ENCODE data around the gene KRTAP10-12. TPM values are rescaled to one million over a fixed set of nuclear protein-coding genes. Genes with fewer than 3 reads are reported as not detected.

The KRTAP10-12 gene
- total RNA-seq, 2 donors from 2014 or later = not detected

DNA sequence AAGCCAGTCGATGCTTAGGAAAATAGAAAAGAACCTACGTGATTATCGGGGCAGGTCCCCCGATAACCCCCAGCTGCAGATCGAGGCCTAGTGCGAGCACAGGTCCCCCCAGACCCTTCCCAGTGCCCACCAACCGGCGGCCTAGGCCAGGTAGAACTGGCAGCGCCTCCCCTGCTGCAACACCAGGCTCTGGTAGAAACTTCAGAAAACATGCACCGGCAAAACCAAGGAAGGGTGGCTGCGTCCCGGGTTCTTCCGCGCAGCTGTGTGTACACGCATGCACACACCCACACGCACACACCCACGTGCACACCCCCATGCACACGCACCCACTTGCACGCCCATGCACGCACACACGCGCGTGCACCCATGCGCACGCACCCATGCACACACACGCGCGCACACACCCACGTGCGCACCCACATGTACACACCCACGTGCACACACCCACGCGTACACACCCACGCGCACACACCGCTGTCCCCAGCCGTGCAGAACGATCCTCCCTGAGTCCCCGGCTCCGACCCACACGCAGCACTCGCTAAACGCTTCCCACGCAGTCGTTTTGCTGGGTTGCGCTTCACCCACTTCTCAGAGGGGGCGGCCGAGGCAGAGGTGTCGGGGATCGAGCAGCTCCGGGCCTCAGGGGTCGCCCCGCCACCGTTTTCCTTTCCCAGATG lies 9.2 kb downstream of the KRTAP10-12 start:
- TF ChIP-seq, protein P1, sequence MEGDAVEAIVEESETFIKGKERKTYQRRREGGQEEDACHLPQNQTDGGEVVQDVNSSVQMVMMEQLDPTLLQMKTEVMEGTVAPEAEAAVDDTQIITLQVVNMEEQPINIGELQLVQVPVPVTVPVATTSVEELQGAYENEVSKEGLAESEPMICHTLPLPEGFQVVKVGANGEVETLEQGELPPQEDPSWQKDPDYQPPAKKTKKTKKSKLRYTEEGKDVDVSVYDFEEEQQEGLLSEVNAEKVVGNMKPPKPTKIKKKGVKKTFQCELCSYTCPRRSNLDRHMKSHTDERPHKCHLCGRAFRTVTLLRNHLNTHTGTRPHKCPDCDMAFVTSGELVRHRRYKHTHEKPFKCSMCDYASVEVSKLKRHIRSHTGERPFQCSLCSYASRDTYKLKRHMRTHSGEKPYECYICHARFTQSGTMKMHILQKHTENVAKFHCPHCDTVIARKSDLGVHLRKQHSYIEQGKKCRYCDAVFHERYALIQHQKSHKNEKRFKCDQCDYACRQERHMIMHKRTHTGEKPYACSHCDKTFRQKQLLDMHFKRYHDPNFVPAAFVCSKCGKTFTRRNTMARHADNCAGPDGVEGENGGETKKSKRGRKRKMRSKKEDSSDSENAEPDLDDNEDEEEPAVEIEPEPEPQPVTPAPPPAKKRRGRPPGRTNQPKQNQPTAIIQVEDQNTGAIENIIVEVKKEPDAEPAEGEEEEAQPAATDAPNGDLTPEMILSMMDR (IDR thresholded peaks at IDR 0.05) = no peak
- Histone ChIP-seq H3K27me3 (peaks cover 54% of the 10 kb centered on the region), H3K9me3 (no peaks in the 10 kb centered on the region), H3K4me1 (no peaks in the 10 kb centered on the region), H3K9ac (ENCODE audit: low read depth in 2 of 2, low read length in 2 of 2) (no peak overlapping the region), H3K36me3 (no peaks in the 10 kb centered on the region), H3K4me3 (no peak overlapping the region), H3K27ac (no peak overlapping the region)
- intact Hi-C loops (cut with DNase I) = no loop called here
- DNase-seq = peak; percentile 9

- Histone ChIP-seq H3K27me3 (peaks cover 62% of the 10 kb centered on the region), H3K4me1 (no peaks in the 10 kb centered on the region), H3K36me3 (no peaks in the 10 kb centered on the region), H3K27ac (no peak overlapping the region), H3K9ac (ENCODE audit: low read depth in 2 of 2, low read length in 2 of 2) (no peak overlapping the region), H3K9me3 (no peaks in the 10 kb centered on the region), H3K4me3 (no peak overlapping the region)
- TF ChIP-seq, protein P1 (IDR thresholded peaks at IDR 0.05) = no peak
- peak; percentile 4 for DNase-seq
- intact Hi-C loops (cut with DNase I) = no loop called here
Measured at GRCh38 chr21:44706706-44707581, 10.0 kb downstream of the KRTAP10-12 start.

DNA sequence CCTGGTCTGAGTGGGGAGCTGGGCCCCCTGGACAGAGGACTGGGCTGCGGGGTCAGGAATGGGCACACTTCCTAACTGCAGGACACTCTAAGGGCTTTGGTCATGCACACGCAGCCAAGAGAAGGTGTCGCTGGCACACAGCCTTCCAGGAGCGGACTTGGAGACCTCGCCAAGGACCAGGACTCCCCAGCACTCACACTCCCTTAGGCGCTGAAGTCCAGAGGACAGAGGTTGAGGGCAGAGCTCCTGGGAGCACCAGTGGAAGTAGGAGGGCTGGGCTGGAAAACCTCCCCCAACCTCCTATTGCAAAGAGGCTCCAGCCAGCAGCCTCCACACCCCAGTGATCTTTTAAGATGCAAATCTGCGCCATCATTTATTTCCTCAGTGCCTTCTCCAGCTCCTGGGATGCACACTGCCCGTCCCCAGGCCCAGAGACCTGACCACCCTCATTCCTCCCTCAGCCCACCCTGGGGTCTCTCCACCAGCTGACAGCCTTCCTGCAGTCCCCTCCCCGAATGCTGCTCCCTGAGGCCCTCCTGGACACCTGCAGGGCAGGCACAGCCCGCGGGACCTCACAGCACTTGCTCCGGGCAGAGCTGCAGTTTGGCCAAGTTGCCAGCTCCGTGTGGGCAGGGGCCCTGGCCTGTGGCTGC lies 11.4 kb downstream of the KRTAP10-12 start:
- Histone ChIP-seq H3K9me3 (no peaks in the 10 kb centered on the region), H3K9ac (ENCODE audit: low read depth in 2 of 2, low read length in 2 of 2) (no peak overlapping the region), H3K36me3 (no peaks in the 10 kb centered on the region), H3K27me3 (peaks cover 71% of the 10 kb centered on the region), H3K27ac (no peak overlapping the region), H3K4me3 (no peak overlapping the region), H3K4me1 (no peaks in the 10 kb centered on the region)
- TF ChIP-seq, protein P1 (IDR thresholded peaks at IDR 0.05) = no peak
- intact Hi-C loops (cut with DNase I) = no loop called here
- DNase-seq = peak; percentile 13

GRCh38 chr21:44708866-44709425 lies 12.0 kb downstream of the KRTAP10-12 start:
- no peak overlapping the region for H3K27ac ChIP-seq
- DNase-seq = no peak
- no peak overlapping the region for H3K4me3 ChIP-seq
- intact Hi-C loops (cut with DNase I) = no loop called here
- no peaks in the 10 kb centered on the region for H3K36me3 ChIP-seq
- H3K27me3 ChIP-seq = peaks cover 70% of the 10 kb centered on the region
- no peak overlapping the region for H3K9ac ChIP-seq (ENCODE audit: low read depth in 2 of 2, low read length in 2 of 2)
- no peaks in the 10 kb centered on the region for H3K9me3 ChIP-seq
- TF ChIP-seq, protein P1 (IDR thresholded peaks at IDR 0.05) = no peak
- no peaks in the 10 kb centered on the region for H3K4me1 ChIP-seq
